ENCODE measurements around the gene GRM8. TPM values are rescaled to one million over a fixed set of nuclear protein-coding genes. Genes with fewer than 3 reads are reported as not detected.

Gene GRM8
- total and polyA plus RNA-seq, 2 experiments from 2014 or later: not detected

DNA sequence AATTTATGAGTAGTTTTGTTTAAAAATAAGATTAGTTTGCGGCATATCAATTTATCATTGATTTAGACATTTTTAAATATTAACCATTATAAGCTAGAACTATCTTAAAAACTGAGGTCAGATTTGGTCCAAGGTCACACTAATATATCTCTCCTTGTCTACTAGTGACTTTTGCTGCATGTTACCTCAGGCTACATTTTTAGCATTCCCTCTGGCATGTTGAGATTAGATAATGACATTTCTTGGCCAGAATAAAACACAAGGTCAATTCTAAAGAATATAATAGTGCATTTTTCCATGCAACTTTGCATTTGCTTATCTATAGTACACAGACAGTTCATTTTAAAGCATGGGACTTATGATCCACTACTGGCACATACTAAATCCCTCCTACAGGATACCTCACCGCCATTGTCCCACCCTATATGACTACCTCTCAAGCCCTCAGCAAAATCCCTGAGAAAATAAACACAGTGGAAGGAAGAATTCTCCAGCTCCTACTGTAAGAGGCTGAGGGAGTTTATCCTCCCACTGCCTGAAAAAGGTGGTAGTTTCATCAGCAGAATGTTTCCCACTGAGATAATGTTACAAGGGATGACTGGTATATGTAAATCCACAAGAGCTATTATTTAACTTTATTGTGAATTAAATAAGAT lies 816.4 kb downstream of the GRM8 start:
- in situ Hi-C loops (cut with MboI): no loop called here
- Histone ChIP-seq H3K79me2 (ENCODE audit: insufficient read depth) (no peaks in the 10 kb centered on the region), H3K36me3 (ENCODE audit: low read depth) (no peaks in the 10 kb centered on the region), H3K9me3 (ENCODE audit: low read depth) (no peaks in the 10 kb centered on the region), H3K9me2 (ENCODE audit: insufficient read depth) (no peaks in the 10 kb centered on the region), H3K9ac (no peak overlapping the region), H4K20me1 (ENCODE audit: insufficient read depth) (no peaks in the 10 kb centered on the region), H3K4me3 (no peak overlapping the region), H3K4me2 (ENCODE audit: unreplicated experiment) (no peak overlapping the region), H3K27ac (no peak overlapping the region), H3F3A (ENCODE audit: insufficient read depth) (no peaks in the 10 kb centered on the region), H3K4me1 (ENCODE audit: insufficient read depth) (no peaks in the 10 kb centered on the region), H2AFZ (no peak overlapping the region), H3K27me3 (replicated peaks; ENCODE audit: insufficient read depth) (no peaks in the 10 kb centered on the region)
- 38 to 40% methylated on average over 2 of the region's 2 CpGs for WGBS, 2 experiments (ENCODE audit: low coverage in 1 of 2, low lambda C conversion rate in 2 of 2, missing lambda C conversion rate in 2 of 2)
- TF ChIP-seq EZH2phosphoT487 (IDR thresholded peaks at IDR 0.05; ENCODE audit: insufficient read depth, low read depth) (no peak), EZH2 (IDR thresholded peaks at IDR 0.05; ENCODE audit: insufficient read depth, poor library complexity, severe bottlenecking) (no peak)
- no peak for DNase-seq

DNA sequence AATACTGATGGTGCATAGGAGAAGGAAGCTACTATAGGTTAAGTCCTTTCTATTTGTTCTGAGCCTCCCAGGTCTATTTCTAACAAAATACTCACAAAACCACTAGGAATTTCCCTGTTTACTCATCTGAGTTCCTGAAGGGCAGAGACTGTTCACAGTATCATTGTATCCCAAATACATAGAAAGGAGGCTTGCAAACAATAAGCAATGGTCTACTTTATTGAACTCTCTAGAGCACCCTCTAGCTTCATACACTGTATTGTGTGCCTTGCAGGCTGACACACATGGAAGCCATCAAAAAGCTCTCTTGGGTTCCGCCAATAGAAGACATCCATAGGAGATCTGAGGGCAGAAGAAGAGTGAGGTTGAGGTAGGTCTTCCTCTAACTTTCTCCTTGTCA lies 826.1 kb downstream of the GRM8 start:
- no peak overlapping the region for H3K4me2 ChIP-seq (ENCODE audit: unreplicated experiment)
- no peaks in the 10 kb centered on the region for H3K9me2 ChIP-seq (ENCODE audit: insufficient read depth)
- in situ Hi-C loops (cut with MboI): no loop called here
- no peaks in the 10 kb centered on the region for H3K9me3 ChIP-seq (ENCODE audit: low read depth)
- no peak overlapping the region for H3K27ac ChIP-seq
- no peaks in the 10 kb centered on the region for H4K20me1 ChIP-seq (ENCODE audit: insufficient read depth)
- DNase-seq: no peak
- no peak overlapping the region for H3K4me3 ChIP-seq
- no peak overlapping the region for H2AFZ ChIP-seq
- TF ChIP-seq EZH2phosphoT487 (IDR thresholded peaks at IDR 0.05; ENCODE audit: insufficient read depth, low read depth) (no peak), EZH2 (IDR thresholded peaks at IDR 0.05; ENCODE audit: insufficient read depth, poor library complexity, severe bottlenecking) (no peak)
- no peak overlapping the region for H3K9ac ChIP-seq
- H3K4me1 ChIP-seq (ENCODE audit: insufficient read depth): no peaks in the 10 kb centered on the region
- no peaks in the 10 kb centered on the region for H3F3A ChIP-seq (ENCODE audit: insufficient read depth)
- H3K79me2 ChIP-seq (ENCODE audit: insufficient read depth): no peaks in the 10 kb centered on the region
- WGBS, 2 experiments (ENCODE audit: low coverage in 1 of 2, low lambda C conversion rate in 2 of 2, missing lambda C conversion rate in 2 of 2): 25 to 30% methylated on average over 1 of the region's 1 CpG
- H3K27me3 ChIP-seq (replicated peaks; ENCODE audit: insufficient read depth): no peaks in the 10 kb centered on the region
- no peaks in the 10 kb centered on the region for H3K36me3 ChIP-seq (ENCODE audit: low read depth)

DNA sequence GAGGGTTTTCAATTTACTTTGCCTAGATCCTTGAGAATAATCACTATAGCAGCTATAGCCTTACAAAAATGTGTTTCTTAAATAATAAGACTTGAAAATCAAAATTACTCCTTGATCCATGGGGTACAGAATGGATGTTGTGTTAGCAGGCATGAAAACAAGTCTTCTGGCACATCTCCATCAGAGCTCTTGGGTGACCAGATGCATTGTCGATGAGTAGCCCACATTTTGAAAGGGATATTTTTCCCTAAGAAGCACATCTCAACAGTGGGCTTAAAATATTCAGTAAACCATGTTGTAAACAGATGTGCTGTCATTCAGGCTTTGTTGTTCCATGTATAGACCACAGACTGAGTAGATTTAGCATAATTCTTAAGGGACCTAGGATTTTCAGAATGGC lies 827.8 kb downstream of the GRM8 start:
- 0% methylated on average over 1 of the region's 1 CpG for WGBS, 2 experiments (ENCODE audit: low coverage in 1 of 2, low lambda C conversion rate in 2 of 2, missing lambda C conversion rate in 2 of 2)
- in situ Hi-C loops (cut with MboI): no loop called here
- no peaks in the 10 kb centered on the region for H3K79me2 ChIP-seq (ENCODE audit: insufficient read depth)
- no peaks in the 10 kb centered on the region for H3K4me1 ChIP-seq (ENCODE audit: insufficient read depth)
- H3K9ac ChIP-seq: no peak overlapping the region
- no peak for DNase-seq
- H3K27ac ChIP-seq: no peak overlapping the region
- H2AFZ ChIP-seq: no peak overlapping the region
- no peaks in the 10 kb centered on the region for H4K20me1 ChIP-seq (ENCODE audit: insufficient read depth)
- no peak overlapping the region for H3K4me2 ChIP-seq (ENCODE audit: unreplicated experiment)
- no peak overlapping the region for H3K4me3 ChIP-seq
- H3K9me2 ChIP-seq (ENCODE audit: insufficient read depth): no peaks in the 10 kb centered on the region
- H3K27me3 ChIP-seq (replicated peaks; ENCODE audit: insufficient read depth): no peaks in the 10 kb centered on the region
- H3K36me3 ChIP-seq (ENCODE audit: low read depth): no peaks in the 10 kb centered on the region
- no peaks in the 10 kb centered on the region for H3F3A ChIP-seq (ENCODE audit: insufficient read depth)
- H3K9me3 ChIP-seq (ENCODE audit: low read depth): no peaks in the 10 kb centered on the region
- no peak for TF ChIP-seq EZH2 (IDR thresholded peaks at IDR 0.05; ENCODE audit: insufficient read depth, poor library complexity, severe bottlenecking)
- no peak for TF ChIP-seq EZH2phosphoT487 (IDR thresholded peaks at IDR 0.05; ENCODE audit: insufficient read depth, low read depth)

DNA sequence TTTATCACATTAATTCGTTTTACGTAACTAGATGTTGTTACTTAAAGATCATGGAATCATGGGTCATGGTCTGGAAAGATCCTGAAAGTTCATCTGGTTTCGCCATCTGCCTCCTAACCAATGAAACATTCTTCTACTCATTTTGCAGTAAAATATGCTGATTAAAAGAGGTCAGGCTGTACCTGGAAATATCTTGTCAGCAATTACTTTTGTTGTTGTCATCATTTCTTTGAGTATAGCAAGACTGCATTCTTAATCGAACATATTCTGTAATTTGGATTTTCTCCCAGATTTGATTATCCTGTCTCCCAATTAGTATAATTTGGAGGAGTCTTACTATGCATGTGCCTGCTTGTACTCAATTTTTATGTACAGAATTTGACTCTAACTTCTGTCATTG lies 833.7 kb downstream of the GRM8 start:
- Histone ChIP-seq H3K36me3 (ENCODE audit: low read depth) (no peaks in the 10 kb centered on the region), H3F3A (ENCODE audit: insufficient read depth) (no peaks in the 10 kb centered on the region), H3K4me2 (ENCODE audit: unreplicated experiment) (no peak overlapping the region), H3K9ac (no peak overlapping the region), H4K20me1 (ENCODE audit: insufficient read depth) (no peaks in the 10 kb centered on the region), H3K4me3 (no peak overlapping the region), H3K27me3 (replicated peaks; ENCODE audit: insufficient read depth) (no peaks in the 10 kb centered on the region), H3K79me2 (ENCODE audit: insufficient read depth) (no peaks in the 10 kb centered on the region), H2AFZ (no peak overlapping the region), H3K9me2 (ENCODE audit: insufficient read depth) (no peaks in the 10 kb centered on the region), H3K27ac (no peak overlapping the region), H3K9me3 (ENCODE audit: low read depth) (no peaks in the 10 kb centered on the region), H3K4me1 (ENCODE audit: insufficient read depth) (no peaks in the 10 kb centered on the region)
- in situ Hi-C loops (cut with MboI): no loop called here
- TF ChIP-seq EZH2 (IDR thresholded peaks at IDR 0.05; ENCODE audit: insufficient read depth, poor library complexity, severe bottlenecking): no peak
- no peak for TF ChIP-seq EZH2phosphoT487 (IDR thresholded peaks at IDR 0.05; ENCODE audit: insufficient read depth, low read depth)
- 11 to 16% methylated on average over 4 of the region's 4 CpGs for WGBS, 2 experiments (ENCODE audit: low coverage in 1 of 2, low lambda C conversion rate in 2 of 2, missing lambda C conversion rate in 2 of 2)
- no peak for DNase-seq

Measured in GM23248 (cell line).